Gastroesophageal sphincter (tissue), 3 donors: ENCODE data around the gene KDM4C.

Experiments
- EP300 ChIP-seq: sonication (generic); formaldehyde crosslinking; IDR thresholded peaks from one replicate; pipeline ENCODE4 v1.6.1; 2017; ENCODE audit warnings: antibody characterized with exemption, mild to moderate bottlenecking
- POLR2A ChIP-seq, 2 donors: fragments of 450-650 bp; IDR thresholded peaks; one replicate each; pipeline ENCODE4 v1.6.1; 2017; ENCODE audit warnings: antibody characterized with exemption in 2 of 2, mild to moderate bottlenecking in 2 of 2, moderate library complexity in 1 of 2
- TF ChIP-seq, protein P1 (sequence below), 4 experiments: fragments of 200-600 bp in 2 of 4; fragments of 450-650 bp in 2 of 4; sonication (generic) in 1 of 4; IDR thresholded peaks; one replicate each; pipeline ENCODE4 v1.5.1; 2017 to 2019; ENCODE audit warnings: antibody characterized with exemption in 4 of 4, mild to moderate bottlenecking in 2 of 4, moderate library complexity in 2 of 4

DNA sequence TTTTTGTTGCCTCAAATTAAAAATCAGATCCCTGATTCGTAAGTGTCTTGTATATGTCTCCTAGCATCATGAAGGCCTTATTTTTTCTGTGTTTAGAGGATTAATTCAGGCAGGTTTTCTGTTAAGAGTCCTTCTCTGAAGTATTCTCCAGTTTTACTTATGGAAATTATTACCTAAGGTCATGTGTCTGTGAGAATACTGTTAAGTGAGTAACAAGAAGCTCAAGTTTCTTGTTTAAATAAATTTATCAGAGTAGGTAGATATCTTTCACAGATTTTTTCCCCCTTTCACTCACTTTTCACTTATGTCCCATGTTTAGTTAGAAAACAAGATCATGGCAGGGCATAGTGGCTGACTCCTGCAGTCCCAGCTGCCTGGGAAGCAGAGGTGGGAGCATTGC, 233.6 kb downstream of the KDM4C start:
- TF ChIP-seq, protein P1, sequence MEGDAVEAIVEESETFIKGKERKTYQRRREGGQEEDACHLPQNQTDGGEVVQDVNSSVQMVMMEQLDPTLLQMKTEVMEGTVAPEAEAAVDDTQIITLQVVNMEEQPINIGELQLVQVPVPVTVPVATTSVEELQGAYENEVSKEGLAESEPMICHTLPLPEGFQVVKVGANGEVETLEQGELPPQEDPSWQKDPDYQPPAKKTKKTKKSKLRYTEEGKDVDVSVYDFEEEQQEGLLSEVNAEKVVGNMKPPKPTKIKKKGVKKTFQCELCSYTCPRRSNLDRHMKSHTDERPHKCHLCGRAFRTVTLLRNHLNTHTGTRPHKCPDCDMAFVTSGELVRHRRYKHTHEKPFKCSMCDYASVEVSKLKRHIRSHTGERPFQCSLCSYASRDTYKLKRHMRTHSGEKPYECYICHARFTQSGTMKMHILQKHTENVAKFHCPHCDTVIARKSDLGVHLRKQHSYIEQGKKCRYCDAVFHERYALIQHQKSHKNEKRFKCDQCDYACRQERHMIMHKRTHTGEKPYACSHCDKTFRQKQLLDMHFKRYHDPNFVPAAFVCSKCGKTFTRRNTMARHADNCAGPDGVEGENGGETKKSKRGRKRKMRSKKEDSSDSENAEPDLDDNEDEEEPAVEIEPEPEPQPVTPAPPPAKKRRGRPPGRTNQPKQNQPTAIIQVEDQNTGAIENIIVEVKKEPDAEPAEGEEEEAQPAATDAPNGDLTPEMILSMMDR (IDR thresholded peaks at IDR 0.05): no peak
- TF ChIP-seq EP300: no peak
- TF ChIP-seq POLR2A (IDR thresholded peaks at IDR 0.05): no peak
